Breast epithelium (tissue), 3 donors: ENCODE measurements around the gene CSNK2B.

ENCODE experiments used
- POLR2A ChIP-seq: fragments of 450-650 bp; IDR thresholded peaks from one replicate; pipeline ENCODE4 v1.6.1; 2016; ENCODE audit warnings: antibody characterized with exemption, mild to moderate bottlenecking, moderate library complexity
- POLR2AphosphoS5 ChIP-seq, 3 donors: sonication (generic); formaldehyde crosslinking; IDR thresholded peaks; one replicate each; pipeline ENCODE4 v1.6.1; 2017; ENCODE audit warnings: antibody characterized with exemption in 3 of 3
- TF ChIP-seq, protein P1 (sequence below), 3 donors: fragments of 450-650 bp; IDR thresholded peaks; one replicate each; pipeline ENCODE4 v1.5.1; 2016 to 2017; ENCODE audit warnings: antibody characterized with exemption in 3 of 3, mild to moderate bottlenecking in 3 of 3, moderate library complexity in 3 of 3

DNA sequence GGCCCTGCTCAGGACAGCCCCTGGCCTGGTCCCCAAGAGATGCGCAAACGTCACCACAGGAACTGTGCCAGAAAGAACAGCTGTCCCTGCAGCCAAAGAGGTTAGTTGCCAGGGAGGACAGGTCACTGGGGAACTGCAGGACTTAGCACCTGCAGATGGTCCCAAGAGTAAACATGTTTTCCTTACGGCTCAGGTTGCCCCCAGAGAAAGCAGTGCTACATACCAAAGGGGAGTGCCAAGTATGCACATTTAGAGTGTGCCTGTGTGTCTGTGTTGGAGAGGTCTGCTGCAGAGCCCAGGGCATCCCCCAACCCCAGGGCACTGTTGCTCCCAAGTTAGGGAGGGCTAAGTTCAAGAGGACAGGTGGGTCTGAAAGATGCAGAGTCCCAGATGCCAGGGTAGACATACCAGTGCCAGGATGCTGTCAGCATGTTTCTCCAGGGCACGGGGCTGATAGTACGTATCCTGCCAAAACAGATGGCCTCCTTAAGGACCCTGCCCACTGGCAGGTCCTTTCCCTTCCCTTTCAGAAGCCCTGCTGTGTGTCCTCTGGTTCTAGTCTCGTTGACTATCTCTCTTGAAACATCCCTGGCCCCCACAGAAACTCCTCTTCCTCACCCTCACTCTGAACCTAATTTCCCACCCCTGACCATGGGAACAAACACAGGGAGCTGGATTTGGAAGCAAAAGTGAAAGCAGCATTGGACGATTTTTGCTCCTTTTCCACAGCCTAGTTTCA lies 36.0 kb downstream of the CSNK2B start:
- TF ChIP-seq POLR2A (no peak), POLR2AphosphoS5 (IDR thresholded peaks at IDR 0.05) (no peak)
- TF ChIP-seq, protein P1, sequence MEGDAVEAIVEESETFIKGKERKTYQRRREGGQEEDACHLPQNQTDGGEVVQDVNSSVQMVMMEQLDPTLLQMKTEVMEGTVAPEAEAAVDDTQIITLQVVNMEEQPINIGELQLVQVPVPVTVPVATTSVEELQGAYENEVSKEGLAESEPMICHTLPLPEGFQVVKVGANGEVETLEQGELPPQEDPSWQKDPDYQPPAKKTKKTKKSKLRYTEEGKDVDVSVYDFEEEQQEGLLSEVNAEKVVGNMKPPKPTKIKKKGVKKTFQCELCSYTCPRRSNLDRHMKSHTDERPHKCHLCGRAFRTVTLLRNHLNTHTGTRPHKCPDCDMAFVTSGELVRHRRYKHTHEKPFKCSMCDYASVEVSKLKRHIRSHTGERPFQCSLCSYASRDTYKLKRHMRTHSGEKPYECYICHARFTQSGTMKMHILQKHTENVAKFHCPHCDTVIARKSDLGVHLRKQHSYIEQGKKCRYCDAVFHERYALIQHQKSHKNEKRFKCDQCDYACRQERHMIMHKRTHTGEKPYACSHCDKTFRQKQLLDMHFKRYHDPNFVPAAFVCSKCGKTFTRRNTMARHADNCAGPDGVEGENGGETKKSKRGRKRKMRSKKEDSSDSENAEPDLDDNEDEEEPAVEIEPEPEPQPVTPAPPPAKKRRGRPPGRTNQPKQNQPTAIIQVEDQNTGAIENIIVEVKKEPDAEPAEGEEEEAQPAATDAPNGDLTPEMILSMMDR (IDR thresholded peaks at IDR 0.05): no peak
